ENCODE data around the gene TARBP1. TPM values are rescaled to one million over a fixed set of nuclear protein-coding genes. Genes with fewer than 3 reads are reported as not detected.
"Not testable (repeated sequence)": the region's sequence is repeated elsewhere in the genome, so short reads cannot be mapped to it uniquely, and the experiment has no call there.

TARBP1 gene
- total RNA-seq, 1 experiment from 2014 or later, result 43.9 TPM

GRCh38 chr1:234434706-234435105, 44.3 kb downstream of the TARBP1 start:
- no peaks in the 10 kb centered on the region for H3K27me3 ChIP-seq
- H3K4me3 ChIP-seq, result no peak overlapping the region
- no peak for DNase-seq
- H3K9me3 ChIP-seq, result peaks cover 13% of the 10 kb centered on the region
- peaks cover 86% of the 10 kb centered on the region for H3K36me3 ChIP-seq

DNA sequence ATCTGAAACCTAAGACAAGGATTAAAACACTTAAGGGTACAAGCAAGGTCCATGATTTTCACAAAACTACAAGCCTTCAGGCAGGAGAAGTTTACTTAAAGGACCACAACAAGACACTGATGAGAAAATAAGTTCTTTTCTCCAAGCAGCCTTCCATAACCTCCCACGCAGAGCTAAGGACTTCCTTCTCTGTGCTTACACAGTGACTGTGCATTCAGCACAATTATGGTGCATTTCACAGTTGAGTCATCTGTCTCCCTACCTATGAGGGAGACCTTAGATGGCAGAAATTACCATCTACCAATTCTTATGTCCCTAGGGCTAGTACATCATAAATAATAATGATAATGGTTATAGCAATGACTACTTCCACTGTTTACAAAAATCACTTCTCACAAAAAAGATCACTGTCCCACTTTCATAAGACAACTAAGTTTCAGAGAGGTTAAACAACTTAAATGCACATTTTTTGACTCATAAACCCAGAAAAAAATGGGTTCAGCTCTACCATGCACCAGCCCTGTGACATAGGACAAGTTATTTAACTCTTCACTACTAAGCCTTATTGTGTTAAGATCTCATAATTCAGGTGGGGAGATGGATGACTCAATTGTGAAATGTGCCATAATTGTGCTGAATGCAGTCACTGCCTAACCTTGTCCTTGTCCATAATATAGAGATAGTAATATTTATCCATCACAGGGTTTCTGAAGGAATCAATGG, 45.3 kb downstream of the TARBP1 start:
- Histone ChIP-seq H3K27me3 (no peaks in the 10 kb centered on the region), H3K4me3 (no peak overlapping the region), H3K36me3 (peaks cover 86% of the 10 kb centered on the region), H3K9me3 (peaks cover 3% of the 10 kb centered on the region)
- no peak for DNase-seq

DNA sequence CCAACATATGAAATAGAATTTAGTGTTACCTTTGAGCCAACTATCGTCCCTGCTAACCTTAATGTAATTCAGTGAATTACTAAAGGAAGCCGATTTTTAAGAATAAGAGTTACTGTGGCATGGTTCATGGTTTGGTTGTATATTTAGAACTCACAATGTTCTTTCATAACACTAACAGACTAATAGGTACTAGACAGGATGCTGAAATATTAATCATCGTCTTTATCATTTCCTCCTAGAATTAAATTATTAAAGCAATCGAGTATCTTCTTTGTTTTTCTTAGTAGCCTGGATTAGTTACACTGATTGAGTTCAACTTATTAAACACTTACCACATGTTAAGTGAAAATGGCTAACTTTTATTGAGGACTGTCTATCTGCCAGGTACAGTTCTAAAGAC, 47.7 kb downstream of the TARBP1 start:
- Histone ChIP-seq H3K36me3 (peaks cover 70% of the 10 kb centered on the region), H3K9me3 (no peaks in the 10 kb centered on the region), H3K4me3 (no peak overlapping the region), H3K27me3 (no peaks in the 10 kb centered on the region)
- no peak for DNase-seq

GRCh38 chr1:234430691-234431090, 48.3 kb downstream of the TARBP1 start:
- H3K36me3 ChIP-seq, result peaks cover 68% of the 10 kb centered on the region

GRCh38 chr1:234429434-234429806, 49.6 kb downstream of the TARBP1 start:
- no peaks in the 10 kb centered on the region for H3K9me3 ChIP-seq

More at GRCh38 chr1:234430691-234431090, 48.3 kb downstream of the TARBP1 start:
- DNase-seq, result no peak
- Histone ChIP-seq H3K9me3 (no peaks in the 10 kb centered on the region), H3K27me3 (no peaks in the 10 kb centered on the region), H3K4me3 (no peak overlapping the region)

DNA sequence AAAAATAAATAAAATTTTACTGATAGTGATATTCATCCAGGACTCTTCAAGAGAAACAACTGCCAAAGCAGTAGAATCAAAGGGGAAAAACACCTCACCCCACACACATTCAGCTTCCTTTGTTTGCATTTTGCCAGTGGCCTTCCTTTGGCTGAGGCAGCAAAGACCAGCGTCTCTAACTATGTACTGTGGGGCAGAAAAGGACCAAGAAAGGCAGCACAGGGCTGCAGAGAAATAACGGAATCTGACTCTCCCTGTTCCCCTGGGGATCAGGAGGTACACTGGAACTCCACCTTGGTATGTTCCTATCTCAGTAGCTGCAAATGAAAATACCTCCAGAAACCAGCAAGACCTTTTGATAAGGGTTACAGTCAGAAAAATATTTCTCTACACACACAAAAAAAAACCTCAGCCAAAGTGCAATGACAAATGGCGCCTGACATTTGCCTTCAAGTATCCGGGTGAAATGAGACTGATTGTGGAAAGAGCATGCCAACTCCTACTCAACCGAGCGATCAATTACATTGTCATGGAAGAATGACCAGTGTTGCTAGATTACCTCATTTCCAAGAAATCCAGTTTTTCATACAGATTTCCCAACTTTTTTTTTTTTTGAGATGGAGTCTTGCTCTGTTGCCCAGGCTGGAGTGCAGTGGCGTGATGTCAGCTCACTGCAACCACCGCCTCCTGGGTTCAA, 50.9 kb downstream of the TARBP1 start:
- Histone ChIP-seq H3K27me3 (no peaks in the 10 kb centered on the region), H3K36me3 (peaks cover 66% of the 10 kb centered on the region), H3K4me3 (no peak overlapping the region), H3K9me3 (no peaks in the 10 kb centered on the region)
- DNase-seq, result no peak

More at GRCh38 chr1:234429434-234429806, 49.6 kb downstream of the TARBP1 start:
- H3K27me3 ChIP-seq, result no peaks in the 10 kb centered on the region
- peaks cover 68% of the 10 kb centered on the region for H3K36me3 ChIP-seq
- DNase-seq, result no peak
- no peak overlapping the region for H3K4me3 ChIP-seq

GRCh38 chr1:234413990-234414389, 65.0 kb downstream of the TARBP1 start:
- H3K27me3 ChIP-seq, result no peaks in the 10 kb centered on the region
- H3K9me3 ChIP-seq, result no peaks in the 10 kb centered on the region
- no peak for DNase-seq
- peaks cover 75% of the 10 kb centered on the region for H3K36me3 ChIP-seq
- no peak overlapping the region for H3K4me3 ChIP-seq

GRCh38 chr1:234413485-234413884, 65.5 kb downstream of the TARBP1 start:
- H3K4me3 ChIP-seq, result no peak overlapping the region
- DNase-seq, result no peak
- H3K9me3 ChIP-seq, result no peaks in the 10 kb centered on the region
- H3K36me3 ChIP-seq, result peaks cover 75% of the 10 kb centered on the region
- no peaks in the 10 kb centered on the region for H3K27me3 ChIP-seq

DNA sequence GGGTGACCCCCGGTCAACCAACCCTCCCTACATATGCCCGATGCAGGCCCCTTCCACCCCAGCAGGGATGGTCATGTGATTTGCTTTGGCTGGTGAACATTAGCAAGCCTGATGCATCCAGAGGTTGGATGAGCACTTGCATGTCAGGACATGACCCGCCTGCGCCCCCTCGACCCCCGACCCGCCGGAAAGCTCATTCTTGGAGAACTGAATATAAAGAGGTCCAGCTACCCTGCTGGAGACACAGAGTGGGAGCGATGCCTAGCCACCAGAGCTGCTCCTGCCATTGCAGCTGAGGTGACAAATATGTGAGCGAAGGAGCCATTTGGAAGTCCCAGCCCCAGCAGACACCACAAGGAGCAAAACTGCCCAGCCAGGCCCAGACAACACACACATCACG, 66.1 kb downstream of the TARBP1 start:
- no peaks in the 10 kb centered on the region for H3K27me3 ChIP-seq
- no peak overlapping the region for H3K4me3 ChIP-seq
- no peaks in the 10 kb centered on the region for H3K9me3 ChIP-seq
- H3K36me3 ChIP-seq, result peaks cover 70% of the 10 kb centered on the region
- no peak for DNase-seq

DNA sequence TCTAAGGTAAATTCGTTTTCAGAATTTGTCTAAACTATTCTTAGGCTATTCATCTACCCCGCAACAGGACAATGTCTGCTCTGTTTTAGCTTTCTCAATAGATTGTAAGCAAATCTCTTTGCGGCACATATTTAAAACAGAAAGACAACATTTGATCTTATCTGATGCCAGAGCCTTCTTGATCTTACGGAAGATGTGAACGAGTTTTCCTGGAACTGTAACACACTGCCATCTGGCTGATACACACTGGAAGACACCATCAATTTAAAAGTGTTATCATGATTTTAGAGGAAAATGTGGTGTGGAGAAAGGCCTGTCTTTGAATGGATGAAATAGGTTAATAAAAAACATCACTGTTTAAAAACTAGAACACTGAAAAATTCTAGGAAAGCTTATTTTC, 69.7 kb downstream of the TARBP1 start:
- H3K36me3 ChIP-seq, result peaks cover 59% of the 10 kb centered on the region
- no peak overlapping the region for H3K4me3 ChIP-seq
- DNase-seq, result no peak
- no peaks in the 10 kb centered on the region for H3K9me3 ChIP-seq
- H3K27me3 ChIP-seq, result no peaks in the 10 kb centered on the region

DNA sequence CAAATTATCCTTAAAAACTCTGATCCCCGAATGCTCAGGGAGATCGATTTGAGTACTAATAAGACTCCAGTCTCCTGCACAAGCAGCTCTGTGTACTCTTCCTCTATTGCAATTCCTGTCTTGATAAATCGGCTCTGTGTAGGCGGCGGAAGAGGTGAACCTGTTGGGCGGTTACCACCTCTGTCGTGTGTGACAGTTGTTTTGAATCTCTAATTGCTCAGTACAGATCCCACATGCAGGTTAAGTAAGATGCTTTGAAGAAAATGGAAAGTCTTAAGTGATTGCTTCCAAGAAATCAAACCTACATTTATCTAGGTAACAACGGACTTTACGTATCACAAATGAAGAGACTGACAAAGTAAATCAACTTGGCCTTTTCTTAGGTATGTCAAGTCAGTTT, 70.2 kb downstream of the TARBP1 start:
- Histone ChIP-seq H3K27me3 (no peaks in the 10 kb centered on the region), H3K4me3 (no peak overlapping the region), H3K36me3 (peaks cover 54% of the 10 kb centered on the region), H3K9me3 (no peaks in the 10 kb centered on the region)
- no peak for DNase-seq

DNA sequence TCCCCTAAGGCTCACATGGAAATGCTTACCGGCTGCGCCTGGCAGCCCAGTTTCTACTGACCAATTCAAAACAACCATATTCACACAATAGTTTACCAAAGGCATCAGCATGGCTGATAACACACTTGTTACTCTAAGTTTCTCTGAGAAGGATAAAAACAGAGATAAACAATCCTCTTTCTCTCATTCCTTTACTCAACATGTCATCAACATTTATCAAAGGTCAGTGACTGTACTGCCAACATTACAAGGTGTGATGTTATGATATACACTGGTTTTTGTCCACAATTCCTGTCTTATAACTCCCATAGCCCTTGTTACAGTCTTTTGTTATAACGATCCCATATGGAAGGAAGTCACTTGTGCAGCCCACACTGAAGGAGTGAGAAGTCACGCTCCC, 72.1 kb downstream of the TARBP1 start:
- no peak for DNase-seq
- Histone ChIP-seq H3K36me3 (peaks cover 51% of the 10 kb centered on the region), H3K9me3 (no peaks in the 10 kb centered on the region), H3K4me3 (no peak overlapping the region), H3K27me3 (no peaks in the 10 kb centered on the region)

GRCh38 chr1:234405676-234406075, 73.3 kb downstream of the TARBP1 start:
- Histone ChIP-seq H3K9me3 (no peaks in the 10 kb centered on the region), H3K4me3 (no peak overlapping the region), H3K36me3 (peaks cover 47% of the 10 kb centered on the region), H3K27me3 (no peaks in the 10 kb centered on the region)
- DNase-seq, result no peak

GRCh38 chr1:234402939-234403338, 76.0 kb downstream of the TARBP1 start:
- Histone ChIP-seq H3K9me3 (no peaks in the 10 kb centered on the region), H3K4me3 (no peak overlapping the region), H3K36me3 (peaks cover 48% of the 10 kb centered on the region), H3K27me3 (no peaks in the 10 kb centered on the region)
- DNase-seq, result no peak

- DNase-seq, result no peak
- peaks cover 43% of the 10 kb centered on the region for H3K36me3 ChIP-seq
- no peaks in the 10 kb centered on the region for H3K9me3 ChIP-seq
- H3K27me3 ChIP-seq, result no peaks in the 10 kb centered on the region
- H3K4me3 ChIP-seq, result no peak overlapping the region
These were observed 77.3 kb downstream of the TARBP1 start for GRCh38 chr1:234401658-234402057.

DNA sequence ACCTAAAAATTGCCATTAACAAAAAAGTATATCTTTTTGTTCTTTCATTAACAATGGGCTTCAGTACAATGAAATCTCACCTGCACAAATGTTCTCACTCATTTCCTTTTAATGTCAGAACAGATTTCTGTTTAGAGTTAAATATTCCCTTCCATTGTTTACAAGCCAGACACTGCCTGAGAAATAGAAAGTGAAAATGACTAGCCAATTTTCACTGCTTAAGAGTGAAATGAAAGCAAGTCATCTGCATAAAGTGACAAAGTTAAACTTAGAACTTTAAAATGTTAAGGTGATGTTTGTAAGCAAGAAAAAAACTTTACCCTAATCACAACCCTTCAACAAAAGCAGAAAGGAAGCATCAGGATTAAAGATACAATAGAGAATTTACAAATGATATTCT, 78.2 kb downstream of the TARBP1 start:
- no peaks in the 10 kb centered on the region for H3K27me3 ChIP-seq
- H3K4me3 ChIP-seq, result no peak overlapping the region
- DNase-seq, result no peak
- peaks cover 41% of the 10 kb centered on the region for H3K36me3 ChIP-seq
- H3K9me3 ChIP-seq, result no peaks in the 10 kb centered on the region

GRCh38 chr1:234399515-234399914, 79.5 kb downstream of the TARBP1 start:
- not testable (repeated sequence) for H3K4me3 ChIP-seq, DNase-seq, H3K27me3 ChIP-seq, H3K9me3 ChIP-seq
- H3K36me3 ChIP-seq, result peaks cover 38% of the 10 kb centered on the region

DNA sequence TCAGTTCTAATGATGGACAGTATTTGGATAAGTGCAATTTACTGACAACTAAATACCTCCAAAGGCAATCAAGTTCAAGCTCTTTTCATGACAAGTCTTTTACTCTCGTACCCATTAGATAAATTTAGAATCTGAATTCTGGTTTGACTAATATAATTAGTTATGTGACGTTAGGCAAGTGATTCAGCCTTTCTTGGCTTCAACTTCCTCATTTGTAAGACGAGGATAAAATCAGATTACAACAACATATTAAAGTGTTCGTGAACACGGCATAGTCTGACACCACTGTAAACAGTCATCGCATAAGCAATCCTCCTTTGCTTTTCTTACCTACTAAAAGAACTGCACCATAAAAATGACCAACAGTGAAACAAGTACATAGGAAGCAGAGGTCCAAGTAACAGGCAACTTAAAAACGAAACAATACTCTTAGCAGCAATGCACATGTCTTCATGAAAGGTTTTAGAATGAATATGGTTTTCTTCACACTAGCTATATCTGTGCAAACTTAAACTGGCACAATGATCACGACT, 80.1 kb downstream of the TARBP1 start:
- Histone ChIP-seq H3K9me3 (no peaks in the 10 kb centered on the region), H3K4me3 (no peak overlapping the region), H3K27me3 (no peaks in the 10 kb centered on the region), H3K36me3 (peaks cover 41% of the 10 kb centered on the region)
- DNase-seq, result no peak
